ENCODE results near the gene SLC17A6. TPM values are rescaled to one million over a fixed set of nuclear protein-coding genes. Genes with fewer than 3 reads are reported as not detected.

SLC17A6 gene
- total and polyA plus RNA-seq, 4 donors, result not detected

GRCh38 chr11:22339611-22340010 is 1.4 kb downstream of the SLC17A6 start:
- Histone ChIP-seq H3K27ac (ENCODE audit: low read depth in 1 of 2, low read length in 2 of 2) (no peak overlapping the region), H3K4me3 (ENCODE audit: low read depth in 1 of 3, low read length in 3 of 3) (no peak overlapping the region), H3K9ac (ENCODE audit: low read depth in 1 of 2, low read length in 2 of 2) (no peak overlapping the region), H3K27me3 (ENCODE audit: control insufficient read depth in 4 of 4, insufficient read depth in 4 of 4, low read length in 3 of 4) (peaks cover 0 to 28% (median 13%) of the 10 kb centered on the region in 4 donors), H3K4me1 (ENCODE audit: control insufficient read depth in 4 of 4, insufficient read depth in 4 of 4, low read length in 3 of 4) (peaks cover 0 to 3% (median 0%) of the 10 kb centered on the region in 4 donors), H3K9me3 (ENCODE audit: control insufficient read depth in 4 of 4, low read length in 3 of 4) (peaks cover 0 to 4% (median 0%) of the 10 kb centered on the region in 4 donors), H3K36me3 (ENCODE audit: control insufficient read depth in 4 of 4, insufficient read depth in 3 of 4, low read depth in 1 of 4, low read length in 3 of 4) (no peaks in the 10 kb centered on the region)
- TF ChIP-seq RXRA (IDR thresholded peaks at IDR 0.05), result no peak
- TF ChIP-seq TAF1 (conservative IDR thresholded peaks at IDR 0.05), result no peak
- TF ChIP-seq MAX (IDR thresholded peaks at IDR 0.05), result no peak
- TF ChIP-seq RAD21 (IDR thresholded peaks at IDR 0.05), result no peak
- no peak for TF ChIP-seq REST (IDR thresholded peaks at IDR 0.05)
- no peak for TF ChIP-seq FOXA1 (IDR thresholded peaks at IDR 0.05)
- no peak for TF ChIP-seq EGR1 (IDR thresholded peaks at IDR 0.05; ENCODE audit: low read depth in 2 of 2)
- no peak for TF ChIP-seq NR2F2 (IDR thresholded peaks at IDR 0.05)
- no peak for TF ChIP-seq ZBTB33 (IDR thresholded peaks at IDR 0.05)
- TF ChIP-seq FOXA2 (IDR thresholded peaks at IDR 0.05), result no peak
- no peak for TF ChIP-seq CTCF (IDR thresholded peaks at IDR 0.05; ENCODE audit: low read depth, low read length, missing input control)
- no peak for TF ChIP-seq HNF4A (conservative IDR thresholded peaks at IDR 0.05)
- TF ChIP-seq SP1 (IDR thresholded peaks at IDR 0.05), result no peak
- no peak for TF ChIP-seq HNF4G (IDR thresholded peaks at IDR 0.05)
- no peak for TF ChIP-seq ATF3 (IDR thresholded peaks at IDR 0.05)
- no peak for TF ChIP-seq GABPA (IDR thresholded peaks at IDR 0.05 in 1 of 2, conservative IDR thresholded peaks at IDR 0.05 in 1 of 2)
- no peak for TF ChIP-seq JUND (IDR thresholded peaks at IDR 0.05)
- WGBS, result 8% methylated on average over 9 of the region's 9 CpGs
- DNase-seq (ENCODE audit: low spot score), result no peak

Data from liver (tissue), 9 donors.